Stimulated activated CD8-positive, alpha-beta memory T cell treated with anti-CD3 and anti-CD28 coated beads, Interleukin-7, amount 100 ng/mL, for 1 hour (primary cell): ENCODE measurements around the gene MAG.

ENCODE experiments used
- DNase-seq, 2 donors: peaks; one replicate each; pipeline ENCODE4 v3.0.0-alpha.2; 2020; ENCODE audit warnings: low read depth in 2 of 2

The MAG gene

DNA sequence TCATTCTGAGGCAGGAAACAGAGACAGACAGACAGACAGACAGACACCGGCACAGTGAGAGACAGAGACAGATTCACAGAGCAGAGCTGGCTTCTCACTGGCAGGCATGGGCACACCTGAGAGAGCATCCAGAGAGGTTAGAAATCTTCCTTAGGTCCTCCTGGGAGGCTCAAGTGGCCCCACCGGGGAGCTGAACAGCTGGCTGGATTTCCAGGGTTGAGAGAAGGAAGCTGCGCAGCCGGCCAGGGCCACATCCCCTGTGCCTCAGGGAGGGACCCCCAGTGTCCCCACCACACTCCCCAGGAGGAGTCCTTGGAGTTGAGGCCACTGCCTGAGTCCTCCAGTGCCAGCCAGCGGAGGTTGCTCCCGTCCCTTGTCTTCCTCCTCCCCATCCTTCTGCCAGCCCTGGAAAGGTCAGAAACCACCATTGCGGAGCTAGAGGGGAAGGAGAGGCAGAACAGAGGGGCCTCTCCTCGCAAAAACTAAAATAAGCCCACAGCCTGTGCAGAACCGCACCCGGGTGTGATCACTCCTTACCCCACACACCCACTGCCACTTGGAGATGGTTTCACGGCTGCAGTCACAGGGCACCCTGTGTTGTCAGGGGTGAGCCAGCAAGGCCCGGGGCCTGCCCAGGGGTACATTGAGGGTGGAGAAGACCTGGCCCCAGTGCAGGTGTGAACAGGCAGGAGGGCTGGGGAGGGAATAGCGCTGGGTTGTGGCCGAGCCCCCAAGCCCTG, 70.5 kb downstream of the MAG start:
- DNase-seq, result no peak

DNA sequence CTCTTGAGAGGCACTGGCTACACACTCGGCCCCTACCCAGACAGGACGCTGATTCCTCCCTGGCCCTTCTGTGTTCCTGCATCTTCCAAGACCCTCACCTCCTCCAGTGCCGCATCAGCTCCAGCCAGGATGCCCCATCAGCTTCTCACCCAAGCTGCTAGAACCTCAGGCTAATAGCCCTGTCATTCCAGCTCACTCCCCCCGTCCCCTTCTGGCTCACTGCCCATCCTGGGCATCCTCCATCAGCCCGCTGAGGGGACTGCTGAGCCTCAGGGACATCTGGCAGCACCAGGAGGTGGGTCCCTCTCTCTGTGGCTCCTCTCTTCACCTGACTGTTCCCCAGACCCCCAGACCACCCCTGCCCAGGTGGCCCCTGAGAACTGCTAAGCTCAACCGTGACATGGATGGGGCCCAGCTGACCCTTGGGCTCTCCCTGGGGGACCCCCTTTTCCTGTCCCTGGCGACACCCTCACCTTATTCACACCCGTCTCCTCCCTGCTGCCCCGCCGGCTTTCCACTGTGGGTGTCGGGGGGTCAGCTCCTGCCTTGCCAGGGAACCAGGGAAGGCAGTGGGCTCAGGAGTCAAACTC, 71.1 kb downstream of the MAG start:
- DNase-seq, result no peak
